ENCODE data around the gene C20orf141. TPM values are rescaled to one million over a fixed set of nuclear protein-coding genes. Genes with fewer than 3 reads are reported as not detected.
"Not testable (repeated sequence)": the region's sequence is repeated elsewhere in the genome, so short reads cannot be mapped to it uniquely, and the experiment has no call there.

C20orf141 gene
- total and polyA plus RNA-seq, 9 donors, result 0.69 TPM; not detected in 8

DNA sequence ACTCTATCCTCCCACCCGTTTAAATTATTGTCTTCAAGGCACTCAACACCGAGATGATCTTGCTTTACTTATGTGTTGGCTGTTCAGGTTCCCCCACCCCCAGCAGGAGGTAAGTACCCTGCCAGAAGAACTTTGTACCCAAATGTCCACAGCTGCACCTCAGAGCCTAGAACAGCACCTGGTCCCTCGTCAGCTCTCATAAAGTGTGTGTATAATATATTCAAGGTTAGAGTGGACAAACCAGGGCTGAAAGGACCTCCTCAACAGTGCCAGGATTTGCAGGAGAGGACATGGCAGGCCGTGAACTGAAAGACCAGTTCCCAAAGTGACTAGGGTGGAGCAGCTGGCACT is 8.5 kb upstream of the C20orf141 start:
- DNase-seq, result no peak
- Histone ChIP-seq H3K9me3 (no peaks in the 10 kb centered on the region), H3K4me3 (no peak overlapping the region), H3K27me3 (no peaks in the 10 kb centered on the region), H3K4me1 (ENCODE audit: insufficient read depth) (peaks cover 1% of the 10 kb centered on the region), H3K27ac (no peak overlapping the region), H3K36me3 (no peaks in the 10 kb centered on the region)
- TF ChIP-seq EP300 (IDR thresholded peaks at IDR 0.05) (no peak), POLR2A (IDR thresholded peaks at IDR 0.05) (no peak)
- TF ChIP-seq, protein P1, sequence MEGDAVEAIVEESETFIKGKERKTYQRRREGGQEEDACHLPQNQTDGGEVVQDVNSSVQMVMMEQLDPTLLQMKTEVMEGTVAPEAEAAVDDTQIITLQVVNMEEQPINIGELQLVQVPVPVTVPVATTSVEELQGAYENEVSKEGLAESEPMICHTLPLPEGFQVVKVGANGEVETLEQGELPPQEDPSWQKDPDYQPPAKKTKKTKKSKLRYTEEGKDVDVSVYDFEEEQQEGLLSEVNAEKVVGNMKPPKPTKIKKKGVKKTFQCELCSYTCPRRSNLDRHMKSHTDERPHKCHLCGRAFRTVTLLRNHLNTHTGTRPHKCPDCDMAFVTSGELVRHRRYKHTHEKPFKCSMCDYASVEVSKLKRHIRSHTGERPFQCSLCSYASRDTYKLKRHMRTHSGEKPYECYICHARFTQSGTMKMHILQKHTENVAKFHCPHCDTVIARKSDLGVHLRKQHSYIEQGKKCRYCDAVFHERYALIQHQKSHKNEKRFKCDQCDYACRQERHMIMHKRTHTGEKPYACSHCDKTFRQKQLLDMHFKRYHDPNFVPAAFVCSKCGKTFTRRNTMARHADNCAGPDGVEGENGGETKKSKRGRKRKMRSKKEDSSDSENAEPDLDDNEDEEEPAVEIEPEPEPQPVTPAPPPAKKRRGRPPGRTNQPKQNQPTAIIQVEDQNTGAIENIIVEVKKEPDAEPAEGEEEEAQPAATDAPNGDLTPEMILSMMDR (IDR thresholded peaks at IDR 0.05), result no peak
- WGBS, 3 donors, result 42 to 45% (median 42%) methylated on average over 4 of the region's 4 CpGs
- intact Hi-C loops (cut with DNase I), result no loop called here

DNA sequence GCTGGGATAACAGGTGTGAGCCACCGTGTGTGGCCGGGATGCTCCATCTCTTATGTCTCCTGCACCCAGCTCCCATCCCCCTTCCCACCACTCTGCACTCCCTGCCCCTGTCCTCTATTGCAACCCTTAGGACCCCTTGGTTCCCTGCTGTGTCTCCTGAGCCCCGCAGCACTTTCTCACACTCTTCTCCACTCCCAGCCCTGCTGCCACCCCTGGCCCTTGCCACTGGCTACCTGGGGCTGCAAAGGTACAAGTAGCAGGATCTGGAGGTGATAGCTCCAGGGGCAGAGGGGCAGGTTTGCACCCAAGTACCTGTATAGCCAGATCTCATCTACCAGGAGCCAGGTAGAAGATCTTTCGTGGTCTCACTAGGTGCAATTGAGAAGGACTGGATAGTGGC is 7.8 kb upstream of the C20orf141 start:
- TF ChIP-seq, protein P1 (IDR thresholded peaks at IDR 0.05), result no peak
- TF ChIP-seq EP300 (IDR thresholded peaks at IDR 0.05) (no peak), POLR2A (IDR thresholded peaks at IDR 0.05) (no peak)
- H3K27me3 ChIP-seq, result no peaks in the 10 kb centered on the region
- no peaks in the 10 kb centered on the region for H3K9me3 ChIP-seq
- H3K36me3 ChIP-seq, result no peaks in the 10 kb centered on the region
- WGBS, 3 donors, result 90 to 94% (median 90%) methylated on average over 4 of the region's 4 CpGs
- H3K27ac ChIP-seq, result no peak overlapping the region
- no peak overlapping the region for H3K4me3 ChIP-seq
- H3K4me1 ChIP-seq (ENCODE audit: insufficient read depth), result peaks cover 1% of the 10 kb centered on the region
- intact Hi-C loops (cut with DNase I), result no loop called here
- DNase-seq, result no peak

DNA sequence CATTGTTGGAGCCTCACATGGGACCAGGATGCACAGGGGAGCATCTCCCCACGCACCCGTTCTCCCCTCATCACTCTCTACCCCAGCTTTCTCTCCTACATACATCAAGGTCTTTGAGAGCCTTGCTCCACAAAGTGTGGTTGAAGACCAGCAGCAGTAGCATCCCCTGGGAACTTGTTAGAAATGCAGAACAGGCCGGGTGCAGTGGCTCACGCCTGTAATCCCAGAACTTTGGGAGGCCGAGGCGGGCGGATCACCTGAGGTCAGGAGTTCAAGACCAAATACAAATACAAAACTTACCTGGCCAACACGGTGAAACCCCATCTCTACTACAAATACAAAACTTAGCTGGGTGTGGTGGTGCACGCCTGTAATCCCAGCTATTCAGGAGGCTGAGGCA is 6.9 kb upstream of the C20orf141 start:
- WGBS, 3 donors, result 95 to 96% (median 96%) methylated on average over 9 of the region's 9 CpGs
- H3K4me3 ChIP-seq; H3K27me3 ChIP-seq; H3K27ac ChIP-seq; DNase-seq; H3K4me1 ChIP-seq (ENCODE audit: insufficient read depth); intact Hi-C loops (cut with DNase I); H3K36me3 ChIP-seq; H3K9me3 ChIP-seq: not testable (repeated sequence)

DNA sequence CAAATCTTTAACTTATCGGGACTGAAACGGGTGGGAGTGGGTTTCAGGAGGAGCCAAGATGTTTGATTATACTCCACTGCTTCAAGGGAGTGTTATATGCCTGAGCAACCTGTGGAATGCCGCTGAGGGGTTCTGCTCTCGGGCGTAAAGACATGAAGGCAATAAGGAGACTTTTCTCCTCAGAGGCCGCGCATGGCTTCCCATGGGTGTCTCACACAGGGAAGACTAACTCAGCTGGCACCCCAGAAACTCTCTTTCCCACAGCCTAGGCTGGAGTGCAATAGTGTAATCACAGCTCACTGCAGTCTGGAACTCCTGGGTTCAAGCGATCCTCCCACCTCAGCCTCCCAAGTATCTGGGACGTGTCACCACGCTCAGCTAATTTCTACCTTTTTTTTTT is 5.1 kb upstream of the C20orf141 start:
- Histone ChIP-seq H3K27ac (no peak overlapping the region), H3K4me1 (ENCODE audit: insufficient read depth) (peaks cover 2% of the 10 kb centered on the region), H3K27me3 (no peaks in the 10 kb centered on the region), H3K36me3 (no peaks in the 10 kb centered on the region), H3K4me3 (no peak overlapping the region), H3K9me3 (no peaks in the 10 kb centered on the region)
- DNase-seq, result no peak
- TF ChIP-seq, protein P1 (IDR thresholded peaks at IDR 0.05), result no peak
- no peak for TF ChIP-seq POLR2A (IDR thresholded peaks at IDR 0.05)
- no peak for TF ChIP-seq EP300 (IDR thresholded peaks at IDR 0.05)
- intact Hi-C loops (cut with DNase I), result loop anchor here in 1 of 4 donors (10.0 kb wide), 1 partner anchor 55 kb away; no protein-coding TSS in a partner anchor
- 75 to 84% (median 80%) methylated on average over 10 of the region's 10 CpGs for WGBS, 3 donors

DNA sequence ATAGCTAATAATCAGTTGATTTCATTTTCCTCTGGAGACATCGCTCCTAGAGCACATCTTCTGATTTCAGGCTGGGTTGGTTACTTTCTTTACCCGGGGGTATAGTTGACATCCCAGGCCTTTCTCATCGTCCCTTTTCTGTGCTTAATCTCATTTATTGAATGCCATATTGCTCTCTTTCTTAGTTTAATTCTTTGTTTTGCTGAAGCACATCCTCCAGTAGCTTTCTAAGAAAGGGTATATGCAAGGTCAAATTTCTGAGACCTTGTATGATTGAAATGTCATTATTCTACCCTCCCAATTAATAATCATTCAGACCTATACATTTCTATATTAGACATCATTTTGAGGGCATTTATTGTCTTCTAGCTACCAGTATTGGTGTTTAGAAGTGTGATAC is 2.6 kb upstream of the C20orf141 start:
- TF ChIP-seq POLR2A (IDR thresholded peaks at IDR 0.05) (no peak), EP300 (IDR thresholded peaks at IDR 0.05) (no peak)
- TF ChIP-seq, protein P1 (IDR thresholded peaks at IDR 0.05), result no peak
- H3K9me3 ChIP-seq, result no peaks in the 10 kb centered on the region
- H3K36me3 ChIP-seq, result no peaks in the 10 kb centered on the region
- peaks cover 9% of the 10 kb centered on the region for H3K4me1 ChIP-seq (ENCODE audit: insufficient read depth)
- H3K27me3 ChIP-seq, result no peaks in the 10 kb centered on the region
- DNase-seq, result no peak
- WGBS, 3 donors, result 75 to 95% (median 91%) methylated on average over 3 of the region's 3 CpGs
- intact Hi-C loops (cut with DNase I), result loop anchor here in 1 of 4 donors (10.0 kb wide), 1 partner anchor 57 kb away; no protein-coding TSS in a partner anchor
- H3K4me3 ChIP-seq, result no peak overlapping the region
- H3K27ac ChIP-seq, result no peak overlapping the region
